ELF-1 (cell line): ENCODE results near the gene DPF1.
"Not testable (repeated sequence)": the region's sequence is repeated elsewhere in the genome, so short reads cannot be mapped to it uniquely, and the experiment has no call there.

Experiments used
- DNase-seq: peaks from one replicate; pipeline ENCODE4 v3.0.0-alpha.2; 2016; ENCODE audit warnings: low read depth, low spot score

DPF1 gene

GRCh38 chr19:38250821-38251563, 27.0 kb upstream of the DPF1 start:
- DNase-seq = no peak

- no peak for DNase-seq
These were observed 26.4 kb upstream of the DPF1 start for GRCh38 chr19:38250428-38250820.

- DNase-seq = no peak
These were observed 24.4 kb upstream of the DPF1 start for GRCh38 chr19:38248421-38248820.

GRCh38 chr19:38247734-38248268, 23.8 kb upstream of the DPF1 start:
- DNase-seq = no peak

- no peak for DNase-seq
These were observed 23.1 kb upstream of the DPF1 start for GRCh38 chr19:38247126-38247525.

GRCh38 chr19:38245826-38246498, 21.9 kb upstream of the DPF1 start:
- no peak for DNase-seq

GRCh38 chr19:38243279-38243673, 19.3 kb upstream of the DPF1 start:
- no peak for DNase-seq

- no peak for DNase-seq
These were observed 15.8 kb upstream of the DPF1 start for GRCh38 chr19:38239816-38240215.

- DNase-seq = no peak
These were observed 10.6 kb upstream of the DPF1 start for GRCh38 chr19:38234615-38235014.

GRCh38 chr19:38233740-38234251, 9.8 kb upstream of the DPF1 start:
- peak; percentile 86 for DNase-seq

- no peak for DNase-seq
These were observed 7.9 kb upstream of the DPF1 start for GRCh38 chr19:38231918-38232317.

- DNase-seq = not testable (repeated sequence)
These were observed 6.6 kb upstream of the DPF1 start for GRCh38 chr19:38230506-38231133.

- peak; percentile 70 for DNase-seq
These were observed 5.6 kb upstream of the DPF1 start for GRCh38 chr19:38229585-38230073.

- DNase-seq = peak; percentile 47
These were observed 4.7 kb upstream of the DPF1 start for GRCh38 chr19:38228491-38229439.

GRCh38 chr19:38228005-38228377, 4.0 kb upstream of the DPF1 start:
- DNase-seq = no peak

GRCh38 chr19:38227287-38228004, 3.4 kb upstream of the DPF1 start:
- DNase-seq = no peak

- DNase-seq = not testable (repeated sequence)
These were observed 819 bp upstream of the DPF1 start for GRCh38 chr19:38224863-38225218.

- DNase-seq = no peak
These were observed 407 bp downstream of the DPF1 start for GRCh38 chr19:38223617-38224013.

GRCh38 chr19:38223119-38223523, 901 bp downstream of the DPF1 start:
- no peak for DNase-seq
